PFSK-1 (cell line): ENCODE data around the gene CYB5B.

Experiments
- FOXP2 ChIP-seq: optimal IDR thresholded peaks from 2 replicates; pipeline ENCODE3; 2011; ENCODE audit warnings: borderline replicate concordance, control low read depth, inconsistent platforms; ENCODE audit not compliant: insufficient read depth; ENCODE audit errors: extremely low read length, extremely low read depth
- POLR2AphosphoS5 ChIP-seq: IDR thresholded peaks from 2 replicates; pipeline ENCODE4 v1.6.1; 2012; ENCODE audit warnings: low read depth, mild to moderate bottlenecking, control low read depth, low read length, moderate library complexity
- REST ChIP-seq, 2 experiments: IDR thresholded peaks; 2 replicates each; pipeline versions ENCODE4 v1.6.1 to v1.8.0; 2011 to 2012; ENCODE audit warnings: low read depth in 2 of 2, low read length in 2 of 2, control low read depth in 1 of 2, inconsistent platforms in 1 of 2, mild to moderate bottlenecking in 1 of 2, moderate library complexity in 1 of 2; ENCODE audit not compliant: insufficient read depth in 1 of 2
- SIN3A ChIP-seq: IDR thresholded peaks from 2 replicates; pipeline ENCODE4 v1.6.1; 2012; ENCODE audit warnings: mild to moderate bottlenecking, low read length, moderate library complexity, borderline replicate concordance; ENCODE audit not compliant: insufficient read depth
- TAF1 ChIP-seq: IDR thresholded peaks from 2 replicates; pipeline ENCODE4 v1.6.1; 2012; ENCODE audit warnings: low read length, control low read depth, borderline replicate concordance; ENCODE audit not compliant: insufficient read depth

CYB5B gene

GRCh38 chr16:69404275-69404805 lies 20.1 kb upstream of the CYB5B start:
- no peak for TF ChIP-seq POLR2AphosphoS5
- no peak for TF ChIP-seq SIN3A
- no peak for TF ChIP-seq FOXP2
- no peak for TF ChIP-seq TAF1
- TF ChIP-seq REST (IDR thresholded peaks at IDR 0.05; ENCODE audit: insufficient read depth in 1 of 2, low read depth in 2 of 2, low read length in 2 of 2): no peak

DNA sequence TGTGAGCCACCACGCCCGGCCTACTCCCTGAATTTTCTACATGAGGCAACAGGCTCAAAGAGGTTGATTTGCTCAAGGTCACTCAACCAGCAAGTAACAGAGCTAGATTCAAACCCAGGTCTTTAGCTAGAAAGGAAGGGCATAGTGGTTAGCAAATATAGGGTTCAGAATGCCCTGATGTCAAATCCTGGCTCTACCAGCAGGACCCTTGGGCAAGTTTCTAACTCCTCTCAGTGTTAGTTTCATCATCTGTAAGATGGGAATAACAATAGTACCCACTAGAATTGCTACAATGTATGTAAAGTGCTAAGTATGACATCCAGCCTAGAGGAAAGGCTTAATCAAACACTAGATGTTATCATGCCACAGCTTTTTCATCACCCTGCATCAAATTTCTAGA lies 19.1 kb upstream of the CYB5B start:
- TF ChIP-seq FOXP2 (no peak), SIN3A (no peak), REST (IDR thresholded peaks at IDR 0.05; ENCODE audit: insufficient read depth in 1 of 2, low read depth in 2 of 2, low read length in 2 of 2) (no peak), TAF1 (no peak), POLR2AphosphoS5 (no peak)

GRCh38 chr16:69405757-69406156 lies 18.7 kb upstream of the CYB5B start:
- TF ChIP-seq TAF1: no peak
- TF ChIP-seq FOXP2: no peak
- no peak for TF ChIP-seq SIN3A
- TF ChIP-seq POLR2AphosphoS5: no peak
- no peak for TF ChIP-seq REST (IDR thresholded peaks at IDR 0.05; ENCODE audit: insufficient read depth in 1 of 2, low read depth in 2 of 2, low read length in 2 of 2)

DNA sequence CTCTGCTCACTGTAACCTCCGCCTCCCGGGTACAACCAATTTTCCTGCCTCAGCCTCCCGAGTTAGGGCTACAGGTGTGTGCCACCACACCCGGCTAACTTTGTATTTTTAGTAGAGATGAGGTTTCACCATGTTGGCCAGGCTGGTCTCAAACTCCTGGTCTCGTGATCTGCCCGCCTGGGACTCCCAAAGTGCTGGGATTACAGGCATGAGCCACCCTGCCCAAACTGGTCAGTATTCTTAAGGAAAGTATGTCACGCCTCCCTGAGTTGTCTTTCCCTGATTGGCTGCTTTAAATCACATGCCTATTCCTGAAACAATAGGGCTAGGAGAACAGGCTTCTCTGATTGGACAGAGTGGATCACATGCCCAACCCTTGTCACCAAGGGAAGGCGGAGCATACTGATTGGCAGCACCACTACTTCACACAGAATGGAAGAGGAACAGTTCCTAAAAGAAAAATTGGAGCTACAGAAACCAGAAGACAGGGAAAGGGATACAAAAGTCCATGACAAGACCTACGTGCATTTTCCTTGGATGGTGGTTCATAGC lies 17.6 kb upstream of the CYB5B start:
- TF ChIP-seq FOXP2: no peak
- TF ChIP-seq SIN3A: no peak
- TF ChIP-seq POLR2AphosphoS5: no peak
- TF ChIP-seq TAF1: no peak
- no peak for TF ChIP-seq REST (IDR thresholded peaks at IDR 0.05; ENCODE audit: insufficient read depth in 1 of 2, low read depth in 2 of 2, low read length in 2 of 2)

DNA sequence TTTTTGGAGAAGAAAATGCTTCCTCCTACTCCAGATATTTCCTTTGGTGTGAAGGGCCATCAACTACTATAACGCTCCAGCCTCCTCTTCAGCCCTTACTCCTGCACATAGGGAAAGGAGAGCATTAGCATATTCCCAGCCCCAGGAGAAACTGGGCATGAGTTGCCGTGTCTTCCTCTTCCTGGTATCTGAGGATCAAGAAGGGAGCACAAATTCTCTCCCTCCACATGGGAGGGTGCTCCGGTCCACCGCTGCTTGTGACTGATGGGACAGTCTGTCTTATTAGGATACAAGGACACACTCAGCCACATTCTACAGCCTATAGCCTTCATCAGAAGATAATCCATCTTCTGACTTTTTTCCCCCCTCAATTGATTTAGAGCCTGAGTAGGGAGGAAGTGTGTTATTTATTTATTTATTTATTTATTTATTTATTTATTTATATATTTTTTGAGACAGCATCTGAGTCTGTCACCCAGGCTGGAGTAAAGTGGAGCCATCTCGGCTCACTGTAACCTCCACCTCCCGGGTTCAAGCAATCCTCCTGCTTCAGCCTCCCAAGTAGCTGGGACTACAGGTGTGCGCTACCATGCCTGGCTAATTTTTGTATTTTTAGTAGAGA lies 16.6 kb upstream of the CYB5B start:
- TF ChIP-seq TAF1 (no peak), POLR2AphosphoS5 (no peak), FOXP2 (no peak), SIN3A (no peak)
